GM23338 (cell line): ENCODE data around the gene ZNF605. TPM values are rescaled to one million over a fixed set of nuclear protein-coding genes. Genes with fewer than 3 reads are reported as not detected.

Experiments used
- EZH2 ChIP-seq: fragments of 200-600 bp; sonication (generic); IDR thresholded peaks from one replicate; pipeline ENCODE4 v1.8.0; 2017; ENCODE audit warnings: antibody characterized with exemption, mild to moderate bottlenecking, low read depth; ENCODE audit not compliant: unreplicated experiment
- JUNB ChIP-seq: IDR thresholded peaks from one replicate; pipeline ENCODE4 v1.6.1; 2016; ENCODE audit warnings: antibody characterized with exemption; ENCODE audit not compliant: unreplicated experiment
- NANOG ChIP-seq: IDR thresholded peaks from 2 replicates; pipeline ENCODE4 v1.6.1; 2016; ENCODE audit warnings: antibody characterized with exemption, borderline replicate concordance
- ZNF114 ChIP-seq: fragments of 250-450 bp; sonication (Bioruptor Pico); IDR thresholded peaks from 2 replicates; pipeline ENCODE4 v1.5.0; 2020; ENCODE audit warnings: mild to moderate bottlenecking, moderate library complexity
- ZNF331 ChIP-seq: fragments of 250-450 bp; sonication (Bioruptor Pico); IDR thresholded peaks from 2 replicates; pipeline ENCODE4 v1.5.0; 2020; ENCODE audit warnings: low read depth, mild to moderate bottlenecking, moderate library complexity
- polyA plus RNA-seq: library from polyadenylated mRNA; unstranded; fragments of >200 nt; fragmentation: Nextera tagmentation; extraction: Ambion mirVana; gene quantifications from 2 replicates; pipeline ENCODE4 v1.2.1, GENCODE V29; 2016
- total RNA-seq: library from RNA; depleted of rRNA; stranded (reverse); fragments of >200 nt; shearing (Covaris generic); gene quantifications from 2 replicates; pipeline ENCODE4 v1.2.3, GENCODE V29; 2014
- TF ChIP-seq, protein P1 (sequence below): fragments of 250-450 bp; sonication (Bioruptor Pico); IDR thresholded peaks from 2 replicates; pipeline ENCODE4 v1.5.0; 2020; ENCODE audit warnings: mild to moderate bottlenecking, moderate library complexity
- TF ChIP-seq, protein P2 (sequence below): IDR thresholded peaks from one replicate; pipeline ENCODE4 v1.6.1; 2018; ENCODE audit warnings: antibody characterized with exemption; ENCODE audit not compliant: unreplicated experiment

The ZNF605 gene
- total and polyA plus RNA-seq, 2 experiments from 2014 or later: 13.5 to 17.1 TPM

DNA sequence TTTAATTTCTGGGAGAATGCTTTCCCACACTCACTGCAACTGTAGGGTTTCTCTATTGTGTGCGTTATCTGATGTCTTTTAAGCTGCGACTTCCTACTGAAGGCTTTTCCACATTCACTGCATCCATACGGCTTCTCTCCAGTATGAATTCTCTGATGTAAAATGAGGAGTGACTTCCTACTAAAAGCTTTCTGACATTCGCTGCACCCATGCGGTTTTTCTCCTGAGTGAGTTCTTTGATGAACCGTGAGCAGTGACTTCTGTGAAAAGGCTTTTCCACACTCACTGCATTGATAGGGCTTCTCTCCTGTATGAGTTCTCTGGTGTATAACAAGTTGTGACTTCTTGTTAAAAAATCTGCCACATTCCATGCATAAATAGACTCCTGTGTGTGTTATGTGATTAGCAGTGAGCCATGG is 29.7 kb downstream of the ZNF605 start (continued):
- TF ChIP-seq, protein P1, sequence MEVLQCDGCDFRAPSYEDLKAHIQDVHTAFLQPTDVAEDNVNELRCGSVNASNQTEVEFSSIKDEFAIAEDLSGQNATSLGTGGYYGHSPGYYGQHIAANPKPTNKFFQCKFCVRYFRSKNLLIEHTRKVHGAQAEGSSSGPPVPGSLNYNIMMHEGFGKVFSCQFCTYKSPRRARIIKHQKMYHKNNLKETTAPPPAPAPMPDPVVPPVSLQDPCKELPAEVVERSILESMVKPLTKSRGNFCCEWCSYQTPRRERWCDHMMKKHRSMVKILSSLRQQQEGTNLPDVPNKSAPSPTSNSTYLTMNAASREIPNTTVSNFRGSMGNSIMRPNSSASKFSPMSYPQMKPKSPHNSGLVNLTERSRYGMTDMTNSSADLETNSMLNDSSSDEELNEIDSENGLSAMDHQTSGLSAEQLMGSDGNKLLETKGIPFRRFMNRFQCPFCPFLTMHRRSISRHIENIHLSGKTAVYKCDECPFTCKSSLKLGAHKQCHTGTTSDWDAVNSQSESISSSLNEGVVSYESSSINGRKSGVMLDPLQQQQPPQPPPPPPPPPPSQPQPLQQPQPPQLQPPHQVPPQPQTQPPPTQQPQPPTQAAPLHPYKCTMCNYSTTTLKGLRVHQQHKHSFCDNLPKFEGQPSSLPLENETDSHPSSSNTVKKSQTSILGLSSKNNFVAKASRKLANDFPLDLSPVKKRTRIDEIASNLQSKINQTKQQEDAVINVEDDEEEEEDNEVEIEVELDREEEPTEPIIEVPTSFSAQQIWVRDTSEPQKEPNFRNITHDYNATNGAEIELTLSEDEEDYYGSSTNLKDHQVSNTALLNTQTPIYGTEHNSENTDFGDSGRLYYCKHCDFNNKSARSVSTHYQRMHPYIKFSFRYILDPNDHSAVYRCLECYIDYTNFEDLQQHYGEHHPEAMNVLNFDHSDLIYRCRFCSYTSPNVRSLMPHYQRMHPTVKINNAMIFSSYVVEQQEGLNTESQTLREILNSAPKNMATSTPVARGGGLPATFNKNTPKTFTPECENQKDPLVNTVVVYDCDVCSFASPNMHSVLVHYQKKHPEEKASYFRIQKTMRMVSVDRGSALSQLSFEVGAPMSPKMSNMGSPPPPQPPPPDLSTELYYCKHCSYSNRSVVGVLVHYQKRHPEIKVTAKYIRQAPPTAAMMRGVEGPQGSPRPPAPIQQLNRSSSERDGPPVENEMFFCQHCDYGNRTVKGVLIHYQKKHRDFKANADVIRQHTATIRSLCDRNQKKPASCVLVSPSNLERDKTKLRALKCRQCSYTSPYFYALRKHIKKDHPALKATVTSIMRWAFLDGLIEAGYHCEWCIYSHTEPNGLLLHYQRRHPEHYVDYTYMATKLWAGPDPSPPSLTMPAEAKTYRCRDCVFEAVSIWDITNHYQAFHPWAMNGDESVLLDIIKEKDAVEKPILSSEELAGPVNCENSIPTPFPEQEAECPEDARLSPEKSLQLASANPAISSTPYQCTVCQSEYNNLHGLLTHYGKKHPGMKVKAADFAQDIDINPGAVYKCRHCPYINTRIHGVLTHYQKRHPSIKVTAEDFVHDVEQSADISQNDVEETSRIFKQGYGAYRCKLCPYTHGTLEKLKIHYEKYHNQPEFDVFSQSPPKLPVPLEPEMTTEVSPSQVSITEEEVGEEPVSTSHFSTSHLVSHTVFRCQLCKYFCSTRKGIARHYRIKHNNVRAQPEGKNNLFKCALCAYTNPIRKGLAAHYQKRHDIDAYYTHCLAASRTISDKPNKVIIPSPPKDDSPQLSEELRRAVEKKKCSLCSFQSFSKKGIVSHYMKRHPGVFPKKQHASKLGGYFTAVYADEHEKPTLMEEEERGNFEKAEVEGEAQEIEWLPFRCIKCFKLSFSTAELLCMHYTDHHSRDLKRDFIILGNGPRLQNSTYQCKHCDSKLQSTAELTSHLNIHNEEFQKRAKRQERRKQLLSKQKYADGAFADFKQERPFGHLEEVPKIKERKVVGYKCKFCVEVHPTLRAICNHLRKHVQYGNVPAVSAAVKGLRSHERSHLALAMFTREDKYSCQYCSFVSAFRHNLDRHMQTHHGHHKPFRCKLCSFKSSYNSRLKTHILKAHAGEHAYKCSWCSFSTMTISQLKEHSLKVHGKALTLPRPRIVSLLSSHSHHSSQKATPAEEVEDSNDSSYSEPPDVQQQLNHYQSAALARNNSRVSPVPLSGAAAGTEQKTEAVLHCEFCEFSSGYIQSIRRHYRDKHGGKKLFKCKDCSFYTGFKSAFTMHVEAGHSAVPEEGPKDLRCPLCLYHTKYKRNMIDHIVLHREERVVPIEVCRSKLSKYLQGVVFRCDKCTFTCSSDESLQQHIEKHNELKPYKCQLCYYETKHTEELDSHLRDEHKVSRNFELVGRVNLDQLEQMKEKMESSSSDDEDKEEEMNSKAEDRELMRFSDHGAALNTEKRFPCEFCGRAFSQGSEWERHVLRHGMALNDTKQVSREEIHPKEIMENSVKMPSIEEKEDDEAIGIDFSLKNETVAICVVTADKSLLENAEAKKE (CRISPR knock-in tag): no peak
- TF ChIP-seq EZH2 (no peak), JUNB (no peak), ZNF114 (CRISPR knock-in tag) (no peak), ZNF331 (CRISPR knock-in tag) (no peak), NANOG (no peak)
- TF ChIP-seq, protein P2, sequence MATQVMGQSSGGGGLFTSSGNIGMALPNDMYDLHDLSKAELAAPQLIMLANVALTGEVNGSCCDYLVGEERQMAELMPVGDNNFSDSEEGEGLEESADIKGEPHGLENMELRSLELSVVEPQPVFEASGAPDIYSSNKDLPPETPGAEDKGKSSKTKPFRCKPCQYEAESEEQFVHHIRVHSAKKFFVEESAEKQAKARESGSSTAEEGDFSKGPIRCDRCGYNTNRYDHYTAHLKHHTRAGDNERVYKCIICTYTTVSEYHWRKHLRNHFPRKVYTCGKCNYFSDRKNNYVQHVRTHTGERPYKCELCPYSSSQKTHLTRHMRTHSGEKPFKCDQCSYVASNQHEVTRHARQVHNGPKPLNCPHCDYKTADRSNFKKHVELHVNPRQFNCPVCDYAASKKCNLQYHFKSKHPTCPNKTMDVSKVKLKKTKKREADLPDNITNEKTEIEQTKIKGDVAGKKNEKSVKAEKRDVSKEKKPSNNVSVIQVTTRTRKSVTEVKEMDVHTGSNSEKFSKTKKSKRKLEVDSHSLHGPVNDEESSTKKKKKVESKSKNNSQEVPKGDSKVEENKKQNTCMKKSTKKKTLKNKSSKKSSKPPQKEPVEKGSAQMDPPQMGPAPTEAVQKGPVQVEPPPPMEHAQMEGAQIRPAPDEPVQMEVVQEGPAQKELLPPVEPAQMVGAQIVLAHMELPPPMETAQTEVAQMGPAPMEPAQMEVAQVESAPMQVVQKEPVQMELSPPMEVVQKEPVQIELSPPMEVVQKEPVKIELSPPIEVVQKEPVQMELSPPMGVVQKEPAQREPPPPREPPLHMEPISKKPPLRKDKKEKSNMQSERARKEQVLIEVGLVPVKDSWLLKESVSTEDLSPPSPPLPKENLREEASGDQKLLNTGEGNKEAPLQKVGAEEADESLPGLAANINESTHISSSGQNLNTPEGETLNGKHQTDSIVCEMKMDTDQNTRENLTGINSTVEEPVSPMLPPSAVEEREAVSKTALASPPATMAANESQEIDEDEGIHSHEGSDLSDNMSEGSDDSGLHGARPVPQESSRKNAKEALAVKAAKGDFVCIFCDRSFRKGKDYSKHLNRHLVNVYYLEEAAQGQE: no peak
